HEK293 (cell line): Measurements from ENCODE around the gene STX3.

Source experiments
- HOXD13 ChIP-seq: sonication (generic); formaldehyde crosslinking; IDR thresholded peaks from 2 replicates; pipeline ENCODE4 v1.8.0; 2022; ENCODE audit warnings: missing genetic modification reagents, borderline replicate concordance
- OVOL3 ChIP-seq: fragments of 450-650 bp; formaldehyde crosslinking; IDR thresholded peaks from 2 replicates; pipeline ENCODE4 v1.5.1; 2016; ENCODE audit warnings: missing biosample characterization, missing genetic modification characterization
- PATZ1 ChIP-seq: fragments of 450-650 bp; formaldehyde crosslinking; IDR thresholded peaks from 2 replicates; pipeline ENCODE4 v1.5.1; 2016; ENCODE audit warnings: missing biosample characterization, missing genetic modification characterization
- PRDM10 ChIP-seq: fragments of 450-650 bp; formaldehyde crosslinking; IDR thresholded peaks from 2 replicates; pipeline ENCODE4 v1.5.1; 2016; ENCODE audit warnings: missing biosample characterization, missing genetic modification characterization
- PRDM6 ChIP-seq: fragments of 450-650 bp; formaldehyde crosslinking; IDR thresholded peaks from 2 replicates; pipeline ENCODE4 v1.5.1; 2017; ENCODE audit warnings: missing biosample characterization, missing genetic modification characterization
- ZIC2 ChIP-seq: fragments of 450-650 bp; formaldehyde crosslinking; IDR thresholded peaks from 2 replicates; pipeline ENCODE4 v1.5.1; 2016; ENCODE audit warnings: missing biosample characterization, missing genetic modification characterization
- ZNF121 ChIP-seq: fragments of 450-650 bp; formaldehyde crosslinking; IDR thresholded peaks from 2 replicates; pipeline ENCODE4 v1.5.1; 2016; ENCODE audit warnings: missing biosample characterization, missing genetic modification characterization
- ZNF223 ChIP-seq: fragments of 450-650 bp; formaldehyde crosslinking; IDR thresholded peaks from 2 replicates; pipeline ENCODE4 v1.5.1; 2016; ENCODE audit warnings: missing biosample characterization, missing genetic modification characterization
- ZNF311 ChIP-seq: fragments of 450-650 bp; formaldehyde crosslinking; IDR thresholded peaks from 2 replicates; pipeline ENCODE4 v1.5.1; 2017; ENCODE audit warnings: missing biosample characterization, missing genetic modification characterization, borderline replicate concordance
- ZNF398 ChIP-seq: fragments of 450-650 bp; formaldehyde crosslinking; IDR thresholded peaks from 2 replicates; pipeline ENCODE4 v1.5.1; 2017; ENCODE audit warnings: missing biosample characterization, missing genetic modification characterization
- ZNF433 ChIP-seq: fragments of 450-650 bp; formaldehyde crosslinking; IDR thresholded peaks from 2 replicates; pipeline ENCODE4 v1.5.1; 2016; ENCODE audit warnings: missing biosample characterization, missing genetic modification characterization, low read depth
- ZNF529 ChIP-seq: fragments of 450-650 bp; formaldehyde crosslinking; IDR thresholded peaks from 2 replicates; pipeline ENCODE4 v1.5.1; 2017; ENCODE audit warnings: missing genetic modification characterization, missing biosample characterization; ENCODE audit not compliant: insufficient replicate concordance
- ZNF549 ChIP-seq: fragments of 450-650 bp; IDR thresholded peaks from 2 replicates; pipeline ENCODE4 v1.5.1; 2018; ENCODE audit warnings: missing biosample characterization, missing genetic modification characterization, mild to moderate bottlenecking, inconsistent platforms, moderate library complexity
- ZNF558 ChIP-seq: fragments of 450-650 bp; formaldehyde crosslinking; IDR thresholded peaks from 2 replicates; pipeline ENCODE4 v1.5.1; 2016; ENCODE audit warnings: missing biosample characterization, missing genetic modification characterization
- ZNF658 ChIP-seq: fragments of 450-650 bp; formaldehyde crosslinking; IDR thresholded peaks from 2 replicates; pipeline ENCODE4; 2016; ENCODE audit warnings: missing biosample characterization, missing genetic modification characterization
- ZNF701 ChIP-seq: fragments of 450-650 bp; formaldehyde crosslinking; IDR thresholded peaks from 2 replicates; pipeline ENCODE4 v1.5.1; 2016; ENCODE audit warnings: missing biosample characterization, missing genetic modification characterization
- ZNF792 ChIP-seq: fragments of 450-650 bp; formaldehyde crosslinking; IDR thresholded peaks from 2 replicates; pipeline ENCODE4 v1.5.1; 2016; ENCODE audit warnings: missing biosample characterization, missing genetic modification characterization
- ZSCAN18 ChIP-seq: fragments of 450-650 bp; formaldehyde crosslinking; IDR thresholded peaks from 2 replicates; pipeline ENCODE4 v1.5.1; 2016; ENCODE audit warnings: missing biosample characterization, missing genetic modification characterization
- TF ChIP-seq, protein P1 (sequence below): fragments of 450-650 bp; IDR thresholded peaks from 2 replicates; pipeline ENCODE4 v1.5.1; 2018; ENCODE audit warnings: missing biosample characterization, missing genetic modification characterization
- TF ChIP-seq, protein P2 (sequence below): fragments of 450-650 bp; formaldehyde crosslinking; IDR thresholded peaks from 2 replicates; pipeline ENCODE4 v1.5.1; 2017; ENCODE audit warnings: missing biosample characterization, mild to moderate bottlenecking, missing genetic modification characterization, moderate library complexity
- TF ChIP-seq, protein P3 (sequence below): fragments of 450-650 bp; formaldehyde crosslinking; conservative IDR thresholded peaks from 2 replicates; pipeline ENCODE4 v1.5.1; 2016; ENCODE audit warnings: low read depth, missing biosample characterization, missing genetic modification characterization

Gene STX3

GRCh38 chr11:59810189-59810910 lies 55.2 kb downstream of the STX3 start, which contains the start of gene MRPL16 (continued):
- TF ChIP-seq PRDM6 (tag by site-specific recombination) (no peak), ZNF701 (tag by site-specific recombination) (no peak), ZNF658 (tag by site-specific recombination) (no peak), ZSCAN18 (tag by site-specific recombination) (no peak), ZNF223 (tag by site-specific recombination) (no peak), ZNF398 (tag by site-specific recombination) (no peak), ZNF529 (no peak), PRDM10 (tag by site-specific recombination) (no peak), PATZ1 (peak; percentile 65; the same call in 1 of the 2 replicates), ZNF121 (tag by site-specific recombination) (no peak), ZIC2 (peak; percentile 8; the same call in 1 of the 2 replicates), ZNF433 (tag by site-specific recombination) (no peak), HOXD13 (CRISPR knock-in tag) (no peak; the same call in 1 of the 2 replicates), OVOL3 (tag by site-specific recombination) (no peak), ZNF558 (tag by site-specific recombination) (no peak), ZNF792 (tag by site-specific recombination) (no peak), ZNF311 (tag by site-specific recombination) (no peak), ZNF549 (tag by site-specific recombination) (no peak)
- TF ChIP-seq, protein P1, sequence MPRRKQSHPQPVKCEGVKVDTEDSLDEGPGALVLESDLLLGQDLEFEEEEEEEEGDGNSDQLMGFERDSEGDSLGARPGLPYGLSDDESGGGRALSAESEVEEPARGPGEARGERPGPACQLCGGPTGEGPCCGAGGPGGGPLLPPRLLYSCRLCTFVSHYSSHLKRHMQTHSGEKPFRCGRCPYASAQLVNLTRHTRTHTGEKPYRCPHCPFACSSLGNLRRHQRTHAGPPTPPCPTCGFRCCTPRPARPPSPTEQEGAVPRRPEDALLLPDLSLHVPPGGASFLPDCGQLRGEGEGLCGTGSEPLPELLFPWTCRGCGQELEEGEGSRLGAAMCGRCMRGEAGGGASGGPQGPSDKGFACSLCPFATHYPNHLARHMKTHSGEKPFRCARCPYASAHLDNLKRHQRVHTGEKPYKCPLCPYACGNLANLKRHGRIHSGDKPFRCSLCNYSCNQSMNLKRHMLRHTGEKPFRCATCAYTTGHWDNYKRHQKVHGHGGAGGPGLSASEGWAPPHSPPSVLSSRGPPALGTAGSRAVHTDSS (tag by site-specific recombination): peak; percentile 13; the same call in 1 of the 2 replicates
- TF ChIP-seq, protein P2, sequence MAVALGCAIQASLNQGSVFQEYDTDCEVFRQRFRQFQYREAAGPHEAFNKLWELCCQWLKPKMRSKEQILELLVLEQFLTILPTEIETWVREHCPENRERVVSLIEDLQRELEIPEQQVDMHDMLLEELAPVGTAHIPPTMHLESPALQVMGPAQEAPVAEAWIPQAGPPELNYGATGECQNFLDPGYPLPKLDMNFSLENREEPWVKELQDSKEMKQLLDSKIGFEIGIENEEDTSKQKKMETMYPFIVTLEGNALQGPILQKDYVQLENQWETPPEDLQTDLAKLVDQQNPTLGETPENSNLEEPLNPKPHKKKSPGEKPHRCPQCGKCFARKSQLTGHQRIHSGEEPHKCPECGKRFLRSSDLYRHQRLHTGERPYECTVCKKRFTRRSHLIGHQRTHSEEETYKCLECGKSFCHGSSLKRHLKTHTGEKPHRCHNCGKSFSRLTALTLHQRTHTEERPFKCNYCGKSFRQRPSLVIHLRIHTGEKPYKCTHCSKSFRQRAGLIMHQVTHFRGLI (tag by site-specific recombination): no peak
- TF ChIP-seq, protein P3, sequence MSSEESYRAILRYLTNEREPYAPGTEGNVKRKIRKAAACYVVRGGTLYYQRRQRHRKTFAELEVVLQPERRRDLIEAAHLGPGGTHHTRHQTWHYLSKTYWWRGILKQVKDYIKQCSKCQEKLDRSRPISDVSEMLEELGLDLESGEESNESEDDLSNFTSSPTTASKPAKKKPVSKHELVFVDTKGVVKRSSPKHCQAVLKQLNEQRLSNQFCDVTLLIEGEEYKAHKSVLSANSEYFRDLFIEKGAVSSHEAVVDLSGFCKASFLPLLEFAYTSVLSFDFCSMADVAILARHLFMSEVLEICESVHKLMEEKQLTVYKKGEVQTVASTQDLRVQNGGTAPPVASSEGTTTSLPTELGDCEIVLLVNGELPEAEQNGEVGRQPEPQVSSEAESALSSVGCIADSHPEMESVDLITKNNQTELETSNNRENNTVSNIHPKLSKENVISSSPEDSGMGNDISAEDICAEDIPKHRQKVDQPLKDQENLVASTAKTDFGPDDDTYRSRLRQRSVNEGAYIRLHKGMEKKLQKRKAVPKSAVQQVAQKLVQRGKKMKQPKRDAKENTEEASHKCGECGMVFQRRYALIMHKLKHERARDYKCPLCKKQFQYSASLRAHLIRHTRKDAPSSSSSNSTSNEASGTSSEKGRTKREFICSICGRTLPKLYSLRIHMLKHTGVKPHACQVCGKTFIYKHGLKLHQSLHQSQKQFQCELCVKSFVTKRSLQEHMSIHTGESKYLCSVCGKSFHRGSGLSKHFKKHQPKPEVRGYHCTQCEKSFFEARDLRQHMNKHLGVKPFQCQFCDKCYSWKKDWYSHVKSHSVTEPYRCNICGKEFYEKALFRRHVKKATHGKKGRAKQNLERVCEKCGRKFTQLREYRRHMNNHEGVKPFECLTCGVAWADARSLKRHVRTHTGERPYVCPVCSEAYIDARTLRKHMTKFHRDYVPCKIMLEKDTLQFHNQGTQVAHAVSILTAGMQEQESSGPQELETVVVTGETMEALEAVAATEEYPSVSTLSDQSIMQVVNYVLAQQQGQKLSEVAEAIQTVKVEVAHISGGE (tag by site-specific recombination): peak; percentile 99
